ENCODE measurements around the gene NNT.

DNA sequence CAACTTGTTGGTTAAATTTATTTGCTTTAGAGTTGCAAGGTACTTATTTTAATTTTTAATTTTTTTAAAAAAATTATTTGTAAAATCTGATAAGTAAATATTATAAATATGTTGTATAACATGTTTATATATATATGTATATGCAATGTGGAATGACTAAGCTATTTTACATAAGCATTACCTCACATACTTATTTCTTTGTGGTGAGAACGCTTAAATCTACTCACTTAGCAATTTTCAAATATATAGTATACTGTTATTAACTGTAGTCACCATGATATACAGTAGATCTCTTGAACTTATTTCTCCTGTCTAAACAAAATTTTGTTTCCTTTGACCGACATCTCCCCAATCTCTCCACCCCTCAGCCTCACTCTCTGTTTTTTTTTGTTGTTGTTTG, 147.8 kb downstream of the NNT start:
- TF ChIP-seq, protein P1, sequence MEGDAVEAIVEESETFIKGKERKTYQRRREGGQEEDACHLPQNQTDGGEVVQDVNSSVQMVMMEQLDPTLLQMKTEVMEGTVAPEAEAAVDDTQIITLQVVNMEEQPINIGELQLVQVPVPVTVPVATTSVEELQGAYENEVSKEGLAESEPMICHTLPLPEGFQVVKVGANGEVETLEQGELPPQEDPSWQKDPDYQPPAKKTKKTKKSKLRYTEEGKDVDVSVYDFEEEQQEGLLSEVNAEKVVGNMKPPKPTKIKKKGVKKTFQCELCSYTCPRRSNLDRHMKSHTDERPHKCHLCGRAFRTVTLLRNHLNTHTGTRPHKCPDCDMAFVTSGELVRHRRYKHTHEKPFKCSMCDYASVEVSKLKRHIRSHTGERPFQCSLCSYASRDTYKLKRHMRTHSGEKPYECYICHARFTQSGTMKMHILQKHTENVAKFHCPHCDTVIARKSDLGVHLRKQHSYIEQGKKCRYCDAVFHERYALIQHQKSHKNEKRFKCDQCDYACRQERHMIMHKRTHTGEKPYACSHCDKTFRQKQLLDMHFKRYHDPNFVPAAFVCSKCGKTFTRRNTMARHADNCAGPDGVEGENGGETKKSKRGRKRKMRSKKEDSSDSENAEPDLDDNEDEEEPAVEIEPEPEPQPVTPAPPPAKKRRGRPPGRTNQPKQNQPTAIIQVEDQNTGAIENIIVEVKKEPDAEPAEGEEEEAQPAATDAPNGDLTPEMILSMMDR (conservative IDR thresholded peaks at IDR 0.05; ENCODE audit: low read length) = no peak
- TF ChIP-seq EZH2phosphoT487 (IDR thresholded peaks at IDR 0.05; ENCODE audit: borderline replicate concordance) = no peak

Measured in Loucy (cell line).